ENCODE measurements around the gene CA5A.
"Not testable (repeated sequence)": the region's sequence is repeated elsewhere in the genome, so short reads cannot be mapped to it uniquely, and the experiment has no call there.

CA5A gene

DNA sequence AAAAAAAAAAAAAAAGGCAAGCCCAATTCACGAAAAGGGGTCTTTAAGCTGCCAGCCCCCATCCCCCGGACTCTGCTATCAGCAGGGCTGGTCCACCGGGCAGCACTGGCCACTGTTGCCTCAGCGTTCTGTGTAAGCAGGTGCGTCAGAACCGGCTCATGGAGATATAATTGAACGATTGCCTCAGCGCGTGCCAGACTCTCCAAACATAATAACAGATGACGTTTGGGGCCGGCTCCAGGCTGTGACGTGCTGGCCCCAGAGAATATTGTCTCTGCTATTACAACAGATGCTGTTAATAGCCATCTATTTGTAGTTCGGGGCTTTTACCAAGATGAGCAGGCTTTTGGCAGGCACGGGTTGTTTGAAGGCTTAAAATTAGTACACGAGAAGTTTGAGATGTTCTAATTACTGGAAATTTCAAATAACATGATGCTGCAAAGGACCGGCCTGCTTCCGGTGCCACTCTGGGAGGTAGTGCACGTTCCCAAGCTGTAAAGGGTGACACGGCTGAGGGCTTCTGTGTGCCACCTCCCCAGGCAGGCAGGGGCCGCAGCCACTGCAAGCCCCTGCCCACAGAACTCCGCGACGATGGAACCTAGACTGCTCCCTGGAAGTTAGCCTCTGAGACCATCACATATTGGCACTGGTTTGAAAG lies 25.1 kb downstream of the CA5A start:
- not testable (repeated sequence) for H3K9me3 ChIP-seq (ENCODE audit: control insufficient read depth, low read length); H3K4me1 ChIP-seq (ENCODE audit: control insufficient read depth, insufficient read depth, low read length); H3K36me3 ChIP-seq (ENCODE audit: control insufficient read depth, insufficient read depth, low read length); H3K4me3 ChIP-seq (ENCODE audit: insufficient read depth, low read depth, low read length); H3K27me3 ChIP-seq (ENCODE audit: control insufficient read depth, insufficient read depth, low read length, poor library complexity, severe bottlenecking); H3K27ac ChIP-seq (ENCODE audit: insufficient read depth, low read depth, low read length, poor library complexity, severe bottlenecking)
- WGBS, 2 experiments = 91 to 92% methylated on average over 23 of the region's 23 CpGs

DNA sequence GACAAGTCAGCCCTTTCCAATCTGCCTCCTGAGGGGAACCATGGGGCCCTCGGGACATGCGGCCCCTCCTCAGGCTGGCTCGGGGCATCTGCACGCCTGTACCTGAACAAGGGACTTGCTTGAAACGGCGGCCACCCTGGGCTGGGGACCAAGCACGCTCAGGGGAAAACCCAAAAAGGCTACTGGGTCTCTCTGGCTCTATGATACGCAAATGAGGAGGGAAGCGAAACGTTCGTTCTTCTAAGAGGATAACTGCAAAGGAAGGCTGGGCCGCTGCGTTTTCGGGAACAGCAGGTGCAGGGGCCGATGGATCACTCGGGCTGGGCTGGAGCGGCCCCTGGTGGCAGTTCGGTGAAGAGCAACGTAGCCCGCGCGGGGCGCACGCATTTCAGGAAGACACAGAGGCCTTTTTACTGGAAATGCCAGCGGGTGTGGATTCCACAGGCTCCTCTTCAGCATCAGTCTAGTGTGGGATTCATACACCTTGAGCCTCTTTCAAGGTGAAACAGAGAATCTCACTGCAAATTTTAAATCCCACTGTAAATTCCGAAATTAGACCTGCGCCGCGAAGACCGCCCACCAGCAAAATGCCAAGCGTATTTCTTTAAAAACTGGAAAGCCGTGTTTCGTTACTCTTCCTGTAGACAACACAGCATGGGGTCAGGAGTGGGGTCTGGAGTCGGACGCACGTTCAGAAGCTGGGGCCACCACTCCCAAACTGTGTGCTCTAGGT lies 27.0 kb downstream of the CA5A start:
- not testable (repeated sequence) for H3K27ac ChIP-seq (ENCODE audit: insufficient read depth, low read depth, low read length, poor library complexity, severe bottlenecking); H3K27me3 ChIP-seq (ENCODE audit: control insufficient read depth, insufficient read depth, low read length, poor library complexity, severe bottlenecking); H3K9me3 ChIP-seq (ENCODE audit: control insufficient read depth, low read length); H3K4me1 ChIP-seq (ENCODE audit: control insufficient read depth, insufficient read depth, low read length); H3K36me3 ChIP-seq (ENCODE audit: control insufficient read depth, insufficient read depth, low read length); H3K4me3 ChIP-seq (ENCODE audit: insufficient read depth, low read depth, low read length)
- 41 to 43% methylated on average over 36 of the region's 36 CpGs for WGBS, 2 experiments

DNA sequence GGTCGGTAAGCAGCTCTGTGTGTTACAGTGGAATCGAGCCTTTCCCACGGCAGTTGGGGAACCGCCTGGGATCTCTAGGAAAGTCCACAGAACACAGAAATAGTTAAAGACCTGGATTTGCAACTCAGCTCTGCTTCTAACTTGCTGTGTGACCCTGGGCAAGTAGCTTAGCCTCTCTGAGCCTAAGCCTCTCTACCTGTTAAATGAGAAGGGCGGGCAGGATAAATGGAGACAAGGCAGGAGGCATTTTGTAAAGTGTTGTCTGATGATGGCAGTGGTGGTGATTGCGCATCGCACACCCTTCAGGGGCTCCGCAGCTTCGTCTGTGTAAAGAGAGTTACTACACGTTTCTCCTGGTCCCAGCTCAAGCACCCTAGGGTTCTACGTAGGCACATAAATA lies 28.2 kb downstream of the CA5A start:
- not testable (repeated sequence) for H3K36me3 ChIP-seq (ENCODE audit: control insufficient read depth, insufficient read depth, low read length); H3K27ac ChIP-seq (ENCODE audit: insufficient read depth, low read depth, low read length, poor library complexity, severe bottlenecking); H3K9me3 ChIP-seq (ENCODE audit: control insufficient read depth, low read length); H3K4me3 ChIP-seq (ENCODE audit: insufficient read depth, low read depth, low read length); H3K4me1 ChIP-seq (ENCODE audit: control insufficient read depth, insufficient read depth, low read length); H3K27me3 ChIP-seq (ENCODE audit: control insufficient read depth, insufficient read depth, low read length, poor library complexity, severe bottlenecking)
- 91 to 93% methylated on average over 11 of the region's 11 CpGs for WGBS, 2 experiments

DNA sequence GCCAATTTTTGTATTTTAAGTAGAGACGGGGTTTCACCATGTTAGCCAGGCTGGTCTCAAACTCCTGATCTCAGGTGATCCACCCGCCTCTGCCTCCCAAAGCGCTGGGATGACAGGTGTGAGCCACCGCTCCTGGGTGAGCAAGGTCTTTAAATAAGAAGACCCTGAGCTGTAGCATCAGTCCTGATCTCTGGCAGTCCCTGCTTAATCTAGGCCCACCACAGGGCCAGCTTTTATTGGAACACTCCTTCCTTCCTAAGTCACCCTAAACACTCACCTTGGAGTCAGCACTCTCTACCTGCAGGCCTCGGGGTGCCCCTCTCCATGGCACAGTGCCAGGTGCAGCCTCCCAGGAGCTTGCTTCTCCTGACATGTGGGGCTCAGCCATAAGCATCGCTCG lies 30.8 kb downstream of the CA5A start:
- 94 to 95% methylated on average over 7 of the region's 7 CpGs for WGBS, 2 experiments
- not testable (repeated sequence) for H3K36me3 ChIP-seq (ENCODE audit: control insufficient read depth, insufficient read depth, low read length); H3K27ac ChIP-seq (ENCODE audit: insufficient read depth, low read depth, low read length, poor library complexity, severe bottlenecking); H3K4me1 ChIP-seq (ENCODE audit: control insufficient read depth, insufficient read depth, low read length); H3K27me3 ChIP-seq (ENCODE audit: control insufficient read depth, insufficient read depth, low read length, poor library complexity, severe bottlenecking); H3K4me3 ChIP-seq (ENCODE audit: insufficient read depth, low read depth, low read length); H3K9me3 ChIP-seq (ENCODE audit: control insufficient read depth, low read length)

DNA sequence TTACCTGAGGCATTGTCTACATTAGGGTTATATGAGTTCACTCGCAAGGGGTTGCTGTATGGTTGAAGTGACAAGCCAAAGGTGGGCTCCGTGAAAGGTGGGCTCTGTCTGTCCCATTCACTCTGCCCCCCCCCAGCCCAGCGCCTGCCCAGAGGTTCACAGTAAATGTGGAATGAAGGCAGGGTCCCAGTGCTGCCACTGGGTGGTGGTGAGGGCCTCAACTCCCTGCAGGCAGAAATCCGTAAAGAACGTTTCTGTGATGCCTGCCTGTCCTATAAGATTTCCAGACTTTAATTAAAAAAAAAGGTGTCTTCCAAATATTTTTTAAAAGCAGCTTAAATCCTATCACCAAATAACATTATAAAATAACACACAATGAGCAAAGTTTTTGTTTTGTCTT lies 31.4 kb downstream of the CA5A start:
- not testable (repeated sequence) for H3K9me3 ChIP-seq (ENCODE audit: control insufficient read depth, low read length); H3K36me3 ChIP-seq (ENCODE audit: control insufficient read depth, insufficient read depth, low read length)
- WGBS, 2 experiments = 67 to 77% methylated on average over 1 to 4 of the region's 5 CpGs

DNA sequence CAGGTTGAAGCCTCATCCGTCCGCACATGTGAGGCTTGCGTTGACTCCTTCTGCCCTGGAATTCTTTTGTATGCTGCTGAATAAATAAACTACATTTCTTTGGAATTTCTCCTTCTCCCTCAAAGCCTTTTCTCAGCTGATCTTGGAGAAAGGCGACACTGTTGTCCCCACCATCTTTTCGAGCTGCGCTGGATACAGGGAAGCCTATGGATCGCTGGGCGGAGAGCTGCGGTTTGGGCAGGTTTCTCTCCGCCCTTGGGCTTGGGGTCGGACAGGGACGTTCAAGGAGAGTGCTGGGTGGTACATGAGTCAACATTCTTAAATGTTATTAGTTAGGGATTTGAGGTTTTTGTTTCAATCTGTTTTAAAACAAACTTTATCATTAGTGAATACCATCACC lies 35.8 kb downstream of the CA5A start:
- not testable (repeated sequence) for H3K4me3 ChIP-seq (ENCODE audit: insufficient read depth, low read depth, low read length); H3K36me3 ChIP-seq (ENCODE audit: control insufficient read depth, insufficient read depth, low read length); H3K27me3 ChIP-seq (ENCODE audit: control insufficient read depth, insufficient read depth, low read length, poor library complexity, severe bottlenecking); H3K27ac ChIP-seq (ENCODE audit: insufficient read depth, low read depth, low read length, poor library complexity, severe bottlenecking); H3K4me1 ChIP-seq (ENCODE audit: control insufficient read depth, insufficient read depth, low read length); H3K9me3 ChIP-seq (ENCODE audit: control insufficient read depth, low read length)
- WGBS, 2 experiments = 90 to 97% methylated on average over 12 of the region's 12 CpGs

More for the DNA sequence above, 31.4 kb downstream of the CA5A start:
- H3K27ac ChIP-seq (ENCODE audit: insufficient read depth, low read depth, low read length, poor library complexity, severe bottlenecking); H3K4me3 ChIP-seq (ENCODE audit: insufficient read depth, low read depth, low read length); H3K4me1 ChIP-seq (ENCODE audit: control insufficient read depth, insufficient read depth, low read length); H3K27me3 ChIP-seq (ENCODE audit: control insufficient read depth, insufficient read depth, low read length, poor library complexity, severe bottlenecking): not testable (repeated sequence)

DNA sequence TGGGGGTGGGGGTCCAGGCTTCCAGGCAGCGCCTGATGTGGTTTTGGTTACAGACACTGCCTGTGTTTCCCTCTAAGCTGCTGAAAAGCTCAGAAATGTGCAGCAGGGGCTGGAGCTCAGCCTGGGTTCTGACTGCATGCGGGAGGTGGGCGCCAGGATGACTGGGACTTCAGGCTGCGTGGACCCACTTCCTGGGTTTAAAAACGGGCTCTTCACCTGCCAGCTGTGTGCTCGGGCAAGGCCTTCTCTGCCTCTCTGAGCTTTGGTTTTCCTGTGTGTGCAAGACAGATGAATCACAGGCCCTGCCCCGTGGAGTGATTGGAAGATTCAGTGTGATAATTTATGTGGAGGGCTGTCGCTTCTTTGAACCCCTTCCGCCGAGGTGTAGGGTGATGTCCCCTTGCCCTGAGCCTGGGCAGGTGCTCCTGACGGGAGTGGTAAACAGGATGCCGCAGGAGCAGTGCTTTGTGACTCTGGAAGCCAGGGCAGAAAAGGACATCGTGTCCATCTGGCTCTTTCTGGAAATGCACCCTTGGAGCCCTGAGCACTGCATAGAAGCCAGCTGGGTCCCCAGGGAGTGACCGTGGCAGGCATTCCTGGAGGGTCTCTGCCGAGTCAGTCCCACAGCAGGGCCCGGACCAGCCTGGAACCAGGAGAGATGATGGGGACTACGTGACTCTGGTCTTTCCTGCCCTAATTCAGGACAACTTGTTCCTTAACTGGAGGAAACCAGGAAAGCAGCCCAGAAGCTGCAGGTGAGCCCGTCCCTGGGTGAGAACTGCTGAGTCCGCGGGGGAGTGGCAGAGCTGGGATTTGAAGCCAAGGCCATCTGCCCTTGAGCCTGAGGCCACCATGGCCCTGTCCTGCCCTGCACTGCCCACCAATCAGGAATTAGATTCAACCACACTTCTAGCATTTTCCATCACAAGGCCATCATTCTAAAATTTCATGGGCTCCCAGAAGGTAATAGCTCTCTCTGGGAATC lies 38.5 kb downstream of the CA5A start:
- Histone ChIP-seq H3K4me3 (ENCODE audit: insufficient read depth, low read depth, low read length) (no peak overlapping the region), H3K9me3 (ENCODE audit: control insufficient read depth, low read length) (no peaks in the 10 kb centered on the region), H3K4me1 (ENCODE audit: control insufficient read depth, insufficient read depth, low read length) (no peaks in the 10 kb centered on the region), H3K27me3 (ENCODE audit: control insufficient read depth, insufficient read depth, low read length, poor library complexity, severe bottlenecking) (no peaks in the 10 kb centered on the region), H3K36me3 (ENCODE audit: control insufficient read depth, insufficient read depth, low read length) (no peaks in the 10 kb centered on the region), H3K27ac (ENCODE audit: insufficient read depth, low read depth, low read length, poor library complexity, severe bottlenecking) (no peak overlapping the region)
- WGBS, 2 experiments = 92 to 94% methylated on average over 20 of the region's 20 CpGs

DNA sequence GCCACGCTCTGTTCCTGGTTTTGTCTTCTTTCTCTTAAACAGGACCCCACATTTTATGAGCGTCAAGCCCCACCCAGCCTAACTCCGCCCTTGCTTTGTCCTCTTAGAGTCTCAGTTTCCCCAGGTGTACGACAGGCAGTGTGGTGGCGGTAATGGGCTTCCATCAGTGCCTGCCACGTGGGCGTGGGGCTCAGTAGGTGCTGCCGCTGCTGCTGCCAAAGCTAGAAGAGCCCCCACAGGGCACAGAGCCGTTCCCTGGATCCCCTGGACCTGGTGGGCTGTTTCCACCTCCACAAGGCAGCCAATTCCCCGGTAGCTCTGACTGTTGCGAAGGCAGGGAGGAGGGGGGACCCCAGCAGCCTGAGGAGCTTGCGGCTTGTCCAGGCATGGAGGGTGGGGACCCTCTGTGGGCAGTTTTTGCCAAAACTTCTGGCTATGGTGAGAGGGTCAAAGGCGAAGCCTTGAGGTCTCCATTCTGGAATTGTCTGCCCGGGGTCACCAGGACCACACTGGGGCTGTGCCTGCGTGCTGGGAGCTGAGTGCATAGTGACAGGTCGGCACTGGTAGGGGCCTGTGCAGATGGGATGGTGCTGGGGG lies 39.3 kb downstream of the CA5A start:
- H3K4me1 ChIP-seq (ENCODE audit: control insufficient read depth, insufficient read depth, low read length); H3K27me3 ChIP-seq (ENCODE audit: control insufficient read depth, insufficient read depth, low read length, poor library complexity, severe bottlenecking); H3K36me3 ChIP-seq (ENCODE audit: control insufficient read depth, insufficient read depth, low read length); H3K27ac ChIP-seq (ENCODE audit: insufficient read depth, low read depth, low read length, poor library complexity, severe bottlenecking); H3K4me3 ChIP-seq (ENCODE audit: insufficient read depth, low read depth, low read length); H3K9me3 ChIP-seq (ENCODE audit: control insufficient read depth, low read length): not testable (repeated sequence)
- WGBS, 2 experiments = 88 to 89% methylated on average over 16 of the region's 16 CpGs

DNA sequence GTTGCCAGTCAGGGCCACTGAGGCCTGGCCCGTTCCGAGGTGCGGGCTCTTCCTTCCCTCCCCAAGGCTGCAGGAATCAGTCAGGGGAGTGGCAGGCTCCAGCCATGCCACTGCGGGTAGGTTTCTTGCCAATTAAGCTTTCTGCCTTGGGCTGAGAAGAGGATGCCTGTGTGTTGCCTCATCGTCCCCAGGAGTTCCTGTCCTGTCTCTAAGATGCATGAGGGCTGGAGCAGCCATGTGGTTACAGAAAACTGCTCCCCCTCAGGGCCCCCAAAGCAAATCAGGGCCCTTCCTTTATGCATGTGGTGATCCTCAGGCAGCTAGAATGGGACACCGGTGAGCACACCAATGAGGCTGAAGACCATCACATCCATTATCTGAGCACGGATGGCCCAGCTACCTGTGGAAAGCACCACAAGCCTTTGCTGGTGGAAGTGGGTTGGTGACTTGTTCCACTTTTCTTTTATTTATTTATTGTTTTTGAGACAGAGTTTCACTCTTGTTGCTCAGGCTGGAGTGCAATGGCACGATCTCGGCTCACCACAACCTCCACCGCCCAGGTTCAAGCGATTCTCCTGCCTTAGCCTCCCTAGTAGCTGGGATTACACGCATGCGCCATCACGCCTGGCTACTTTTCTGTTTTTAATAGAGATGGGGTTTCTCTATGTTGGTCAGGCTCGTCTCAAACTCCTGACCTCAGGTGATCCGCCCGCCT lies 40.0 kb downstream of the CA5A start:
- H3K36me3 ChIP-seq (ENCODE audit: control insufficient read depth, insufficient read depth, low read length); H3K9me3 ChIP-seq (ENCODE audit: control insufficient read depth, low read length); H3K4me3 ChIP-seq (ENCODE audit: insufficient read depth, low read depth, low read length); H3K27ac ChIP-seq (ENCODE audit: insufficient read depth, low read depth, low read length, poor library complexity, severe bottlenecking); H3K27me3 ChIP-seq (ENCODE audit: control insufficient read depth, insufficient read depth, low read length, poor library complexity, severe bottlenecking); H3K4me1 ChIP-seq (ENCODE audit: control insufficient read depth, insufficient read depth, low read length): not testable (repeated sequence)
- WGBS, 2 experiments = 92 to 93% methylated on average over 16 to 17 of the region's 17 CpGs
